CD4-positive, alpha-beta T cell (primary cell): ENCODE results near the gene CXCL5. TPM values are rescaled to one million over a fixed set of nuclear protein-coding genes. Genes with fewer than 3 reads are reported as not detected.

ENCODE experiments used
- ATAC-seq: fragments of 200-7000 bp; cut with Tn5 transposase; one replicate; pipeline ENCODE4 v1.10.0; 2022; ENCODE audit warnings: mild to moderate bottlenecking; ENCODE audit not compliant: poor library complexity
- CTCF ChIA-PET: fragments of 350-600 bp; sonication (Branson Sonifier 250); formaldehyde crosslinking; loops from one replicate; lab custom pipeline; 2021; ENCODE audit warnings: antibody characterized with exemption, inconsistent platforms; lab: Charles Lee
- POLR2A ChIA-PET: fragments of 350-600 bp; sonication (Branson Sonifier 250); formaldehyde crosslinking; loops from one replicate; lab custom pipeline; 2021; ENCODE audit warnings: antibody characterized with exemption, inconsistent platforms; lab: Charles Lee
- DNase-seq, 14 experiments: peaks; one replicate each; pipeline ENCODE4 v3.0.0-alpha.2; 2013 to 2020; ENCODE audit warnings: mixed read lengths in 2 of 14
- H3K27ac ChIP-seq, 2 donors: one replicate each; pipeline versions ENCODE4 v1.5.1 to v1.7.0; 2013; ENCODE audit warnings: low read length in 2 of 2, low read depth in 1 of 2, mild to moderate bottlenecking in 1 of 2
- H3K27me3 ChIP-seq, 2 experiments: 1 replicate in 1 of 2; 2 replicates in 1 of 2; pipeline versions ENCODE4 v1.6.1 to v1.7.0; 2013; ENCODE audit warnings: low read length in 2 of 2, control low read depth in 1 of 2, mild to moderate bottlenecking in 1 of 2, moderate library complexity in 1 of 2; ENCODE audit not compliant: insufficient read depth in 2 of 2, control insufficient read depth in 1 of 2
- H3K36me3 ChIP-seq: one replicate; pipeline ENCODE4 v1.6.1; 2013; ENCODE audit warnings: low read length, control low read depth; ENCODE audit not compliant: insufficient read depth
- H3K4me1 ChIP-seq: one replicate; pipeline ENCODE4 v1.6.1; 2013; ENCODE audit warnings: low read length, control low read depth; ENCODE audit not compliant: insufficient read depth
- H3K4me3 ChIP-seq: one replicate; pipeline ENCODE4 v1.5.1; 2013; ENCODE audit warnings: mild to moderate bottlenecking, low read length, moderate library complexity
- H3K9me3 ChIP-seq, 2 experiments: 1 replicate in 1 of 2; 2 replicates in 1 of 2; pipeline versions ENCODE4 v1.6.1 to v1.7.0; 2013; ENCODE audit warnings: low read length in 2 of 2, mild to moderate bottlenecking in 2 of 2, control low read depth in 1 of 2, moderate library complexity in 1 of 2; ENCODE audit not compliant: control insufficient read depth in 1 of 2, insufficient read depth in 1 of 2
- H3K27ac Mint-ChIP-seq: one replicate; pipeline ENCODE4 v1.8.0; 2020; ENCODE audit warnings: mixed read lengths
- H3K27me3 Mint-ChIP-seq: one replicate; pipeline ENCODE4 v1.8.0; 2021; ENCODE audit warnings: mixed read lengths
- H3K36me3 Mint-ChIP-seq: one replicate; pipeline ENCODE4 v1.8.0; 2021; ENCODE audit warnings: low read depth, mixed read lengths
- H3K4me1 Mint-ChIP-seq: one replicate; pipeline ENCODE4 v1.8.0; 2021; ENCODE audit warnings: low read depth, mixed read lengths
- H3K4me3 Mint-ChIP-seq: one replicate; pipeline ENCODE4 v1.8.0; 2020; ENCODE audit warnings: mild to moderate bottlenecking, mixed read lengths
- H3K9me3 Mint-ChIP-seq: one replicate; pipeline ENCODE4 v1.8.0; 2020; ENCODE audit warnings: mixed read lengths
- CTCF ChIP-seq: fragments of 200-600 bp; IDR thresholded peaks from one replicate; pipeline ENCODE4 v1.8.0; 2022; ENCODE audit warnings: antibody characterized with exemption, mild to moderate bottlenecking
- intact Hi-C, 2 experiments: fragments of 100-400 bp; cut with DNase I in 1 of 2; cut with micrococcal nuclease in 1 of 2; formaldehyde crosslinking; loops; one replicate each; pipeline versions ENCODE4 v1.15.1 to v1.9.0; 2023 to 2025; cut with DNase I, micrococcal nuclease
- total RNA-seq, 174 experiments: library from RNA in 2 of 174; stranded (reverse) in 2 of 174; gene quantifications; one replicate each; pipeline ENCODE4 v1.2.3 and lab custom pipeline; 2021 to 2026

Gene CXCL5
- total RNA-seq, 2 experiments from 2014 or later = not detected

GRCh38 chr4:73978886-73979285 lies 19.6 kb downstream of the CXCL5 start:
- H3K9me3 Mint-ChIP-seq = peaks cover under 1% of the 10 kb centered on the region
- no peak overlapping the region for H3K27ac Mint-ChIP-seq
- peaks cover 11% of the 10 kb centered on the region for H3K27me3 Mint-ChIP-seq
- CTCF ChIA-PET = no interaction called here
- H3K4me1 Mint-ChIP-seq = no peaks in the 10 kb centered on the region
- intact Hi-C loops = no loop called here
- H3K27ac ChIP-seq = no peak overlapping the region
- POLR2A ChIA-PET = no interaction called here
- ATAC-seq (no peak), DNase-seq (no peak)
- H3K27me3 ChIP-seq = no peaks in the 10 kb centered on the region
- H3K36me3 Mint-ChIP-seq = no peaks in the 10 kb centered on the region
- H3K4me3 ChIP-seq = no peak overlapping the region
- H3K36me3 ChIP-seq = no peaks in the 10 kb centered on the region
- H3K4me1 ChIP-seq = no peaks in the 10 kb centered on the region
- H3K4me3 Mint-ChIP-seq = no peak overlapping the region
- no peak for TF ChIP-seq CTCF
- peaks cover 0 to 10% of the 10 kb centered on the region in 2 experiments for H3K9me3 ChIP-seq

- no peak overlapping the region for H3K4me3 ChIP-seq
- Mint-ChIP-seq H3K36me3 (no peaks in the 10 kb centered on the region), H3K27me3 (peaks cover 5% of the 10 kb centered on the region), H3K9me3 (peaks cover 9% of the 10 kb centered on the region), H3K27ac (no peak overlapping the region), H3K4me3 (no peak overlapping the region), H3K4me1 (no peaks in the 10 kb centered on the region)
- CTCF ChIA-PET = no interaction called here
- no peak for TF ChIP-seq CTCF
- POLR2A ChIA-PET = no interaction called here
- no peaks in the 10 kb centered on the region for H3K27me3 ChIP-seq
- H3K27ac ChIP-seq = no peak overlapping the region
- peaks cover 0 to 7% of the 10 kb centered on the region in 2 experiments for H3K9me3 ChIP-seq
- no peaks in the 10 kb centered on the region for H3K36me3 ChIP-seq
- no peak for ATAC-seq
- H3K4me1 ChIP-seq = no peaks in the 10 kb centered on the region
- no peak for DNase-seq
- intact Hi-C loops = no loop called here
These were observed 21.8 kb downstream of the CXCL5 start for GRCh38 chr4:73976716-73977115.

- ChIA-PET CTCF (no interaction called here), POLR2A (no interaction called here)
- Mint-ChIP-seq H3K27me3 (peaks cover 3% of the 10 kb centered on the region), H3K27ac (no peak overlapping the region), H3K4me3 (no peak overlapping the region), H3K36me3 (no peaks in the 10 kb centered on the region), H3K4me1 (no peaks in the 10 kb centered on the region), H3K9me3 (peaks cover 9% of the 10 kb centered on the region)
- peaks cover 0 to 4% of the 10 kb centered on the region in 2 experiments for H3K9me3 ChIP-seq
- intact Hi-C loops = no loop called here
- H3K4me1 ChIP-seq = no peaks in the 10 kb centered on the region
- ATAC-seq = no peak
- H3K27me3 ChIP-seq = no peaks in the 10 kb centered on the region
- TF ChIP-seq CTCF = no peak
- H3K27ac ChIP-seq = no peak overlapping the region
- H3K4me3 ChIP-seq = no peak overlapping the region
- H3K36me3 ChIP-seq = no peaks in the 10 kb centered on the region
- no peak for DNase-seq
These were observed 22.3 kb downstream of the CXCL5 start for GRCh38 chr4:73976217-73976616.
